ENCODE results near the gene UBR4.

DNA sequence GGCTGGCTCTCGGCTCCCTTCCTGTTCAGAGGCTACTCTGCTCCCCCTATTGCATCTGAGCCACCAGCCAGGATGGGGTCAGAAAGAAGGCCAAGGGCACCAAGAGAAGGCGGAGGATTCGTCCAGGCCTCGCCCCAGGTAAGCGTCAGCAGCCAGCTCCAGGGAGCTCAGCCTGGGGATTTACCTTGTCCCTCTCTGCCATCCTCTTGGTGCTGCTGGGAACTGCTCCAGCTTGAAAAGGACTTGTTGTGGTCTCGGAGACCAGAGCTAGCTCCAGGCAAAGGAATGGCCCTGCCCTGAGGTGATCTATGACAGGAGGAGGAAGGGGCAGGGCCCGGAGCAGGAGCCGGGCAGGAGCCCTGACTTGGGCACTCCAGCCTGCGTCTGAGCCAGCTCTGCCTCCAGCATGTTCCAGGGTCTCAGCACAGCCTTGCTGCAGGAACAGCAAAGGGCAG lies 139.8 kb downstream of the UBR4 start:
- TF ChIP-seq, protein P1, sequence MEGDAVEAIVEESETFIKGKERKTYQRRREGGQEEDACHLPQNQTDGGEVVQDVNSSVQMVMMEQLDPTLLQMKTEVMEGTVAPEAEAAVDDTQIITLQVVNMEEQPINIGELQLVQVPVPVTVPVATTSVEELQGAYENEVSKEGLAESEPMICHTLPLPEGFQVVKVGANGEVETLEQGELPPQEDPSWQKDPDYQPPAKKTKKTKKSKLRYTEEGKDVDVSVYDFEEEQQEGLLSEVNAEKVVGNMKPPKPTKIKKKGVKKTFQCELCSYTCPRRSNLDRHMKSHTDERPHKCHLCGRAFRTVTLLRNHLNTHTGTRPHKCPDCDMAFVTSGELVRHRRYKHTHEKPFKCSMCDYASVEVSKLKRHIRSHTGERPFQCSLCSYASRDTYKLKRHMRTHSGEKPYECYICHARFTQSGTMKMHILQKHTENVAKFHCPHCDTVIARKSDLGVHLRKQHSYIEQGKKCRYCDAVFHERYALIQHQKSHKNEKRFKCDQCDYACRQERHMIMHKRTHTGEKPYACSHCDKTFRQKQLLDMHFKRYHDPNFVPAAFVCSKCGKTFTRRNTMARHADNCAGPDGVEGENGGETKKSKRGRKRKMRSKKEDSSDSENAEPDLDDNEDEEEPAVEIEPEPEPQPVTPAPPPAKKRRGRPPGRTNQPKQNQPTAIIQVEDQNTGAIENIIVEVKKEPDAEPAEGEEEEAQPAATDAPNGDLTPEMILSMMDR (optimal IDR thresholded peaks at IDR 0.05 in 1 of 3, IDR thresholded peaks at IDR 0.05 in 1 of 3, conservative IDR thresholded peaks at IDR 0.05 in 1 of 3; ENCODE audit: extremely low read depth in 1 of 3, insufficient read depth in 2 of 3, low read length in 3 of 3), result no peak
- TF ChIP-seq EZH2 (IDR thresholded peaks at IDR 0.05; ENCODE audit: low read length), result no peak

All from keratinocyte (primary cell).